HepG2 (cell line): ENCODE results near the gene CALD1. TPM values are rescaled to one million over a fixed set of nuclear protein-coding genes. Genes with fewer than 3 reads are reported as not detected.

ENCODE experiments used
- CEBPZ ChIP-seq: IDR thresholded peaks from 2 replicates; pipeline ENCODE4 v1.6.1; 2012; ENCODE audit warnings: low read length, improper control_type of control experiment
- DR1 ChIP-seq: sonication (generic); formaldehyde crosslinking; IDR thresholded peaks from 2 replicates; pipeline ENCODE4 v1.8.0; 2021; ENCODE audit warnings: mild to moderate bottlenecking, missing genetic modification reagents, inconsistent platforms
- ETS1 ChIP-seq: sonication (generic); formaldehyde crosslinking; IDR thresholded peaks from 2 replicates; pipeline ENCODE4 v1.4.0; 2020; ENCODE audit warnings: missing genetic modification reagents
- IRF1 ChIP-seq: sonication (generic); formaldehyde crosslinking; IDR thresholded peaks from 2 replicates; pipeline ENCODE4 v1.4.0; 2020; ENCODE audit warnings: low read depth, mild to moderate bottlenecking, missing genetic modification reagents
- MAFF ChIP-seq: IDR thresholded peaks from 2 replicates; pipeline ENCODE4 v1.6.1; 2011; ENCODE audit warnings: low read depth, low read length, improper control_type of control experiment
- MTA3 ChIP-seq: sonication (generic); formaldehyde crosslinking; IDR thresholded peaks from 2 replicates; pipeline ENCODE4 v1.4.0; 2020; ENCODE audit warnings: missing genetic modification reagents
- MTF2 ChIP-seq: sonication (generic); formaldehyde crosslinking; IDR thresholded peaks from 2 replicates; pipeline ENCODE4 v1.5.0; 2020; ENCODE audit warnings: missing genetic modification reagents, borderline replicate concordance
- MYPOP ChIP-seq: sonication (generic); formaldehyde crosslinking; IDR thresholded peaks from 2 replicates; pipeline ENCODE4 v1.8.1; 2023; ENCODE audit warnings: mild to moderate bottlenecking, moderate library complexity, missing genetic modification reagents
- NAIF1 ChIP-seq: sonication (generic); formaldehyde crosslinking; IDR thresholded peaks from 2 replicates; pipeline ENCODE4 v1.5.0; 2020; ENCODE audit warnings: mild to moderate bottlenecking, missing genetic modification reagents, borderline replicate concordance
- NFE2L1 ChIP-seq: sonication (generic); formaldehyde crosslinking; IDR thresholded peaks from 2 replicates; pipeline ENCODE4 v1.4.0; 2020; ENCODE audit warnings: missing genetic modification reagents, mild to moderate bottlenecking, borderline replicate concordance
- NR2C2 ChIP-seq: sonication (generic); formaldehyde crosslinking; IDR thresholded peaks from 2 replicates; pipeline ENCODE4 v1.4.0; 2020; ENCODE audit warnings: missing genetic modification reagents, mild to moderate bottlenecking, moderate library complexity, borderline replicate concordance
- NR2F6 ChIP-seq, 2 experiments: IDR thresholded peaks; 2 replicates each; pipeline ENCODE4 v1.6.1; 2016; ENCODE audit warnings: antibody characterized with exemption in 1 of 2, mild to moderate bottlenecking in 1 of 2
- REL ChIP-seq: sonication (generic); formaldehyde crosslinking; conservative IDR thresholded peaks from 2 replicates; pipeline ENCODE4 v1.8.0; 2022; ENCODE audit warnings: mild to moderate bottlenecking, missing genetic modification reagents, moderate library complexity
- RNF219 ChIP-seq: sonication (generic); formaldehyde crosslinking; IDR thresholded peaks from 2 replicates; pipeline ENCODE4 v1.5.0; 2020; ENCODE audit warnings: mild to moderate bottlenecking, missing genetic modification reagents
- SMAD9 ChIP-seq: sonication (generic); formaldehyde crosslinking; IDR thresholded peaks from 2 replicates; pipeline ENCODE4 v1.5.1; 2020; ENCODE audit warnings: mild to moderate bottlenecking, missing genetic modification reagents
- ZBTB10 ChIP-seq: sonication (generic); formaldehyde crosslinking; IDR thresholded peaks from 2 replicates; pipeline ENCODE4 v1.4.0; 2020; ENCODE audit warnings: missing genetic modification reagents, borderline replicate concordance
- ZNF556 ChIP-seq: sonication (generic); formaldehyde crosslinking; IDR thresholded peaks from 2 replicates; pipeline ENCODE4 v1.4.0; 2020; ENCODE audit warnings: mild to moderate bottlenecking, missing genetic modification reagents, borderline replicate concordance
- ZNF816 ChIP-seq: sonication (generic); formaldehyde crosslinking; IDR thresholded peaks from 2 replicates; pipeline ENCODE4 v1.8.0; 2022; ENCODE audit warnings: missing genetic modification reagents, mild to moderate bottlenecking, borderline replicate concordance
- polyA plus RNA-seq, 8 experiments: library from polyadenylated mRNA; depleted of rRNA in 3 of 8; stranded (reverse) in 7 of 8; unstranded in 1 of 8; fragments of >200 nt; fragmentation: Illumina TruSeq in 4 of 8; extraction: Trizol in 4 of 8; gene quantifications; 2 replicates each; pipeline versions ENCODE4 v1.2.1 to v1.2.3, GENCODE V29; 2011 to 2016; ENCODE audit warnings: low read depth in 4 of 8, missing spikeins in 1 of 8, mixed read lengths in 1 of 8; ENCODE audit not compliant: insufficient read depth in 1 of 8
- total RNA-seq, 5 experiments: library from RNA; depleted of rRNA; stranded (reverse); fragments of >200 nt; fragmentation: Illumina TruSeq; extraction: Trizol; gene quantifications; 2 replicates each; pipeline ENCODE4 v1.2.3, GENCODE V29; 2016; ENCODE audit warnings: low read depth in 1 of 5

CALD1 gene
- total and polyA plus RNA-seq, 2 of the 13 experiments (the other 11 are each of a cell fraction or from before 2014, with no cell fraction given) = 53.0 to 112 TPM

GRCh38 chr7:134891262-134891695, 111.8 kb downstream of the CALD1 start (continued):
- TF ChIP-seq MYPOP (CRISPR knock-in tag) (no peak), ZNF556 (CRISPR knock-in tag) (peak; percentile 69; the same call in 1 of the 2 replicates), MAFF (no peak), CEBPZ (no peak), NR2C2 (CRISPR knock-in tag) (no peak), ZBTB10 (no peak), NFE2L1 (CRISPR knock-in tag) (no peak), SMAD9 (CRISPR knock-in tag) (no peak), NR2F6 (IDR thresholded peaks at IDR 0.05) (no peak), NR2F6 (CRISPR knock-in tag; IDR thresholded peaks at IDR 0.05) (peak; percentile 63; the same call in 1 of the 2 replicates), NAIF1 (CRISPR knock-in tag) (0 out of 2 replicates have a peak, but pooled peaks have one; percentile 66), IRF1 (CRISPR knock-in tag) (no peak), DR1 (CRISPR knock-in tag) (no peak; the same call in 1 of the 2 replicates), ETS1 (CRISPR knock-in tag) (no peak), RNF219 (CRISPR knock-in tag) (no peak), MTA3 (no peak), MTF2 (CRISPR knock-in tag) (no peak), ZNF816 (CRISPR knock-in tag) (no peak), REL (CRISPR knock-in tag) (no peak)
